ENCODE measurements around the gene ST7L. TPM values are rescaled to one million over a fixed set of nuclear protein-coding genes. Genes with fewer than 3 reads are reported as not detected.

Gene ST7L
- total RNA-seq, 2 experiments from 2014 or later = 25.5 to 29.8 TPM

GRCh38 chr1:112509660-112510178, 109.2 kb downstream of the ST7L start:
- ATAC-seq (ENCODE audit: poor library complexity) = no peak
- Histone ChIP-seq H3K27me3 (ENCODE audit: control insufficient read depth in 1 of 2, insufficient read depth in 2 of 2, low read length in 2 of 2) (peaks cover 7 to 28% of the 10 kb centered on the region in 2 experiments), H3K9me3 (ENCODE audit: control insufficient read depth in 1 of 2, insufficient read depth in 1 of 2, low read length in 2 of 2) (peaks cover 0 to 4% of the 10 kb centered on the region in 2 experiments), H3K27ac (ENCODE audit: low read depth in 1 of 2, low read length in 2 of 2) (no peak overlapping the region), H3K36me3 (ENCODE audit: insufficient read depth, low read length) (no peaks in the 10 kb centered on the region), H3K4me1 (ENCODE audit: insufficient read depth, low read length) (peaks cover 22% of the 10 kb centered on the region), H3K4me3 (ENCODE audit: low read length) (no peak overlapping the region)
- Mint-ChIP-seq H3K9me3 (no peaks in the 10 kb centered on the region), H3K27me3 (peaks cover 24% of the 10 kb centered on the region), H3K4me3 (peak overlapping the region; percentile 87), H3K27ac (no peak overlapping the region), H3K36me3 (ENCODE audit: low read depth) (no peaks in the 10 kb centered on the region), H3K4me1 (ENCODE audit: low read depth) (peaks cover 7% of the 10 kb centered on the region)
- intact Hi-C loops (cut with DNase I, micrococcal nuclease) = no loop called here
- DNase-seq = no peak
- CTCF ChIA-PET = interaction anchor here (0.6 to 1.0 kb wide), 2 partner anchors 140 to 1376 kb away, joined by 3 read pairs; no protein-coding TSS in a partner anchor
- POLR2A ChIA-PET = interaction anchor here (0.5 to 1.8 kb wide), 5 partner anchors 110 to 195 kb away, joined by 3 to 7 read pairs (median 3); partner anchors contain the start of genes CAPZA1 and MOV10
- TF ChIP-seq, protein P1, sequence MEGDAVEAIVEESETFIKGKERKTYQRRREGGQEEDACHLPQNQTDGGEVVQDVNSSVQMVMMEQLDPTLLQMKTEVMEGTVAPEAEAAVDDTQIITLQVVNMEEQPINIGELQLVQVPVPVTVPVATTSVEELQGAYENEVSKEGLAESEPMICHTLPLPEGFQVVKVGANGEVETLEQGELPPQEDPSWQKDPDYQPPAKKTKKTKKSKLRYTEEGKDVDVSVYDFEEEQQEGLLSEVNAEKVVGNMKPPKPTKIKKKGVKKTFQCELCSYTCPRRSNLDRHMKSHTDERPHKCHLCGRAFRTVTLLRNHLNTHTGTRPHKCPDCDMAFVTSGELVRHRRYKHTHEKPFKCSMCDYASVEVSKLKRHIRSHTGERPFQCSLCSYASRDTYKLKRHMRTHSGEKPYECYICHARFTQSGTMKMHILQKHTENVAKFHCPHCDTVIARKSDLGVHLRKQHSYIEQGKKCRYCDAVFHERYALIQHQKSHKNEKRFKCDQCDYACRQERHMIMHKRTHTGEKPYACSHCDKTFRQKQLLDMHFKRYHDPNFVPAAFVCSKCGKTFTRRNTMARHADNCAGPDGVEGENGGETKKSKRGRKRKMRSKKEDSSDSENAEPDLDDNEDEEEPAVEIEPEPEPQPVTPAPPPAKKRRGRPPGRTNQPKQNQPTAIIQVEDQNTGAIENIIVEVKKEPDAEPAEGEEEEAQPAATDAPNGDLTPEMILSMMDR (IDR thresholded peaks at IDR 0.05) = no peak

DNA sequence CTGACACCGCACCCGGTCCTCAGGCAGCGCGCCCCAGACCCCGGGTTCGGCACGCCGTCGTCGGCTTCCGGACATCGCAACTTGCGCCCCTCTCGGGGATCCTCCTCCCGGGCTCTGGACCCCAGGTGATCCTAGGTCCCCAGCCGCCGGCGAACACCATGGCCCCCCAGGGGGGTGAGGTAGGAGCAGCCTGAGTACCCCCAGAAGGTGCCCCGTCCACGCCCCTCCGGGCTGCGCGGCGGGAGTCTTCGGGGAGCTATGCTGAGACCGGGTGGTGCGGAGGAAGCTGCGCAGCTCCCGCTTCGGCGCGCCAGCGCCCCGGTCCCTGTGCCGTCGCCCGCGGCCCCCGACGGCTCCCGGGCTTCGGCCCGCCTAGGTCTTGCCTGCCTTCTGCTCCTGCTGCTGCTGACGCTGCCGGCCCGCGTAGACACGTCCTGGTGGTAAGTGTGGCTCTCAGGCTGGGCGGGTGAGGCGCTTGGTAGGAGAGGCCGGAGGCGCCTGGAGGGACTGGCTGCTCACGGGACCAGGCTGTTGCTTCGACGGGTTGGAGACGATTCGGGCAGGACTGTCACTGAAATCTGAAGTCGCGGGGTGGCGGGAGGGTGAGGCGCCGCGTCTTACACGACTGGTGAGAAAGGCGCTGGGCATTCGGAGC, 109.8 kb downstream of the ST7L start:
- peak overlapping the region; percentile 87 for H3K4me3 Mint-ChIP-seq
- H3K4me1 ChIP-seq (ENCODE audit: insufficient read depth, low read length) = peaks cover 22% of the 10 kb centered on the region
- peak overlapping the region; percentile 65 for H3K4me3 ChIP-seq (ENCODE audit: low read length)
- DNase-seq (peak in 10 of 14 experiments; percentile 6 to 57 (median 23)), ATAC-seq (ENCODE audit: poor library complexity) (peak; percentile 50)
- no peaks in the 10 kb centered on the region for H3K9me3 Mint-ChIP-seq
- H3K4me1 Mint-ChIP-seq (ENCODE audit: low read depth) = peaks cover 7% of the 10 kb centered on the region
- intact Hi-C loops (cut with DNase I, micrococcal nuclease) = no loop called here
- H3K36me3 ChIP-seq (ENCODE audit: insufficient read depth, low read length) = no peaks in the 10 kb centered on the region
- TF ChIP-seq, protein P1 (IDR thresholded peaks at IDR 0.05) = no peak
- peaks cover 0 to 4% of the 10 kb centered on the region in 2 experiments for H3K9me3 ChIP-seq (ENCODE audit: control insufficient read depth in 1 of 2, insufficient read depth in 1 of 2, low read length in 2 of 2)
- H3K27me3 Mint-ChIP-seq = peaks cover 30% of the 10 kb centered on the region
- ChIA-PET POLR2A (interaction anchor here (1.0 to 1.8 kb wide), 3 partner anchors 110 to 196 kb away, joined by 3 to 5 read pairs (median 3); partner anchors contain the start of genes CAPZA1 and MOV10), CTCF (interaction anchor here (0.6 kb wide), 1 partner anchor 1377 kb away, joined by 3 read pairs; no protein-coding TSS in a partner anchor)
- no peak overlapping the region for H3K27ac Mint-ChIP-seq
- peaks cover 12 to 30% of the 10 kb centered on the region in 2 experiments for H3K27me3 ChIP-seq (ENCODE audit: control insufficient read depth in 1 of 2, insufficient read depth in 2 of 2, low read length in 2 of 2)
- H3K27ac ChIP-seq (ENCODE audit: low read depth in 1 of 2, low read length in 2 of 2) = no peak overlapping the region
- no peaks in the 10 kb centered on the region for H3K36me3 Mint-ChIP-seq (ENCODE audit: low read depth)

GRCh38 chr1:112508278-112509004, 110.5 kb downstream of the ST7L start, which contains the start of gene WNT2B:
TSS of gene WNT2B (plus strand) at chr1:112508965. CDS start at chr1:112509263, 298 bp downstream.
- CTCF ChIA-PET = no interaction called here
- peaks cover 37% of the 10 kb centered on the region for H3K27me3 Mint-ChIP-seq
- Histone ChIP-seq H3K9me3 (ENCODE audit: control insufficient read depth in 1 of 2, insufficient read depth in 1 of 2, low read length in 2 of 2) (peaks cover 0 to 4% of the 10 kb centered on the region in 2 experiments), H3K4me3 (ENCODE audit: low read length) (peak within 1 kb of the TSS; percentile 65), H3K27me3 (ENCODE audit: control insufficient read depth in 1 of 2, insufficient read depth in 2 of 2, low read length in 2 of 2) (peaks cover 14 to 36% of the 10 kb centered on the region in 2 experiments), H3K27ac (ENCODE audit: low read depth in 1 of 2, low read length in 2 of 2) (no peak within 1 kb of the TSS), H3K4me1 (ENCODE audit: insufficient read depth, low read length) (peaks cover 22% of the 10 kb centered on the region), H3K36me3 (ENCODE audit: insufficient read depth, low read length) (no peaks in the 10 kb centered on the region)
- peak within 1 kb of the TSS; percentile 87 for H3K4me3 Mint-ChIP-seq
- intact Hi-C loops (cut with DNase I, micrococcal nuclease) = no loop called here
- H3K27ac Mint-ChIP-seq = no peak within 1 kb of the TSS
- H3K4me1 Mint-ChIP-seq (ENCODE audit: low read depth) = peaks cover 7% of the 10 kb centered on the region
- H3K36me3 Mint-ChIP-seq (ENCODE audit: low read depth) = no peaks in the 10 kb centered on the region
- TF ChIP-seq, protein P1 (IDR thresholded peaks at IDR 0.05) = no peak
- ATAC-seq (ENCODE audit: poor library complexity) = peak; percentile 86
- DNase-seq = peak; percentile 21 to 79 (median 49)
- H3K9me3 Mint-ChIP-seq = no peaks in the 10 kb centered on the region
- POLR2A ChIA-PET = interaction anchor here (1.0 to 1.8 kb wide), 3 partner anchors 111 to 196 kb away, joined by 3 to 5 read pairs (median 3); partner anchors contain the start of genes CAPZA1 and MOV10

Measured in CD4-positive, alpha-beta T cell (primary cell).